Stimulated activated CD4-positive, alpha-beta T cell treated with anti-CD3 and anti-CD28 coated beads, Interleukin-15, amount 100 ng/mL, for 1 hour (primary cell): ENCODE results near the gene TRIM48.
"Not testable (repeated sequence)": the region's sequence is repeated elsewhere in the genome, so short reads cannot be mapped to it uniquely, and the experiment has no call there.

Experiments used
- DNase-seq, 2 donors: peaks; one replicate each; pipeline ENCODE4 v3.0.0-alpha.2; 2020; ENCODE audit warnings: low read depth in 1 of 2, low spot score in 1 of 2

Gene TRIM48, protein sequence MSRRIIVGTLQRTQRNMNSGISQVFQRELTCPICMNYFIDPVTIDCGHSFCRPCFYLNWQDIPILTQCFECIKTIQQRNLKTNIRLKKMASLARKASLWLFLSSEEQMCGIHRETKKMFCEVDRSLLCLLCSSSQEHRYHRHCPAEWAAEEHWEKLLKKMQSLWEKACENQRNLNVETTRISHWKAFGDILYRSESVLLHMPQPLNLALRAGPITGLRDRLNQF

DNA sequence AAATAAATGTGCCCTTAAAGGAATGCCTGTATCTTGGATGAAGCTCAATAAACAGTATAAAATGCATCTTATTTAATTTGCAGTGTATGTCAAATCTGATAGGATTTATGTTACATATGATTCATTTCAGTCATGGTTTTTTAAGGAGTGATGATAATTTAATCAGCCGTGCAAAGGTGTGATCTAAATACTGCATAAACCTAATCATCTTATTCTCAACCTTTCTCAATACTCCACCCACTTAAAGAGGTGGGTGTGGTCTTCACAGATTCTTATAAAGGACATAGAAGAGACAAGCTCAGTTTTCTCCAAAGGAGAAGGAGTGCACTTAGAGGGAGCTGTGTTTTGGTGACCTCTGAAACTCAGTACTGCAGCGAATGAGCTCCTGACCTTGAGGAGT, at the start of gene TRIM48:
TRIM48 (plus strand) TSS at position 301 of the 400 bp plus-strand sequence. CDS start 113 bp downstream, outside the sequence.
- not testable (repeated sequence) for DNase-seq

DNA sequence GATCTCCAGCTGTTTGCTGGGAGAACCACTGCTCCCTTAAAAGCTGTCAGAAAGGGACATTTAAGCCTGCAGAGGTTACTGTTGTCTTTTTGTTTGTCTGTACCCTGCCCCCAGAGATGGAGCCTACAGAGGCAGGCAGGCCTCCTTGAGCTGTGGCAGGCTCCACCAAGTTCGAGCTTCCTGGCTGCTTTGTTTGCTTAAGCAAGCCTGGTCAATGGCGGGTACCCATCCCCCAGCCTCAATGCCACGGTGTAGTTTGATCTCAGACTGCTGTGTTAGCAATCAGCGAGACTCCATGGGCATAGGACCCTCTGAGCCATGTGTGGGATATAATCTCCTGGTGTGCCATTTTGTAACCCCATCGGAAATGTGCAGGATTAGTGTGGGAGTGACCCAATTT, 23.6 kb upstream of the TRIM48 start:
- DNase-seq, result not testable (repeated sequence)

DNA sequence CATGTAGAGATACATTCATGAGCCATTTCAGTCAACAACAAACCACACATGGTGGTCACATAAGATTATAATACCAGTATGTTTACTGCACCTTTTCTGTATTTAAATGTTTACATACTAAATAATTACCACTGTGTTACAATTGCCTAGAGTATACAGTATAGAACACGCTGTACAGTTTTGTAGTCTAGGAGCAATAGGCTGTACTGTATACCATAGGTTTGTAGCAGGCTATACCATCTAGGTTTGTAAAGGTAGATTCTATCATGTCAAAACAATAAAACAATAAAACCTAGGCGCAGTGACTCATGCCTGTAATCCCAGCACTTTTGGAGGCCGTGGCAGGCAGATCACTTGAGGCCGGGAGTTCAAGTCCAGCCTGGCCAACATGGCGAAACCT, 1.1 kb downstream of the TRIM48 start:
- no peak for DNase-seq
